WTC11 (cell line): ENCODE results near the gene GIGYF1. TPM values are rescaled to one million over a fixed set of nuclear protein-coding genes. Genes with fewer than 3 reads are reported as not detected.

Experiments used
- ATAC-seq: fragments of 200-7000 bp; cut with Tn5 transposase; 2 replicates; pipeline ENCODE4 v1.10.0; 2021; ENCODE audit warnings: mild to moderate bottlenecking, moderate library complexity
- CTCF ChIA-PET: fragments of 300-600 bp; sonication (Branson Sonifier 250); formaldehyde crosslinking; loops from one replicate; lab custom pipeline; 2021; ENCODE audit warnings: antibody characterized with exemption; lab: Charles Lee
- POLR2A ChIA-PET: fragments of 350-600 bp; sonication (Branson Sonifier 250); formaldehyde crosslinking; loops from one replicate; lab custom pipeline; 2021; ENCODE audit warnings: antibody characterized with exemption; lab: Charles Lee
- DNase-seq: peaks from one replicate; pipeline ENCODE4 v3.0.0; 2021; ENCODE audit warnings: low spot score
- H3K27ac Mint-ChIP-seq: 2 replicates; pipeline ENCODE4 v1.8.0; 2021; ENCODE audit warnings: mixed read lengths
- H3K27me3 Mint-ChIP-seq: 2 replicates; pipeline ENCODE4 v1.8.0; 2021; ENCODE audit warnings: low read depth, mild to moderate bottlenecking, moderate library complexity, mixed read lengths
- H3K36me3 Mint-ChIP-seq: 2 replicates; pipeline ENCODE4 v1.8.0; 2021; ENCODE audit warnings: mixed read lengths
- H3K4me1 Mint-ChIP-seq: 2 replicates; pipeline ENCODE4 v1.8.0; 2022; ENCODE audit warnings: mixed read lengths
- H3K4me3 Mint-ChIP-seq: 2 replicates; pipeline ENCODE4 v1.8.0; 2021; ENCODE audit warnings: mild to moderate bottlenecking, moderate library complexity, mixed read lengths
- H3K9me3 Mint-ChIP-seq: 2 replicates; pipeline ENCODE4 v1.8.0; 2021; ENCODE audit warnings: mixed read lengths
- FOXJ3 ChIP-seq: sonication (generic); formaldehyde crosslinking; IDR thresholded peaks from 2 replicates; pipeline ENCODE4 v1.9.0; 2021; ENCODE audit warnings: missing genetic modification reagents, mild to moderate bottlenecking, borderline replicate concordance
- FOXP4 ChIP-seq: sonication (generic); formaldehyde crosslinking; IDR thresholded peaks from 2 replicates; pipeline ENCODE4 v1.8.0; 2022; ENCODE audit warnings: mild to moderate bottlenecking, missing genetic modification reagents
- GTF2I ChIP-seq: fragments of 250-450 bp; sonication (Bioruptor Pico); conservative IDR thresholded peaks from 2 replicates; pipeline ENCODE4 v1.4.0; 2021; ENCODE audit warnings: mild to moderate bottlenecking
- NR3C1 ChIP-seq: sonication (generic); formaldehyde crosslinking; conservative IDR thresholded peaks from 2 replicates; pipeline ENCODE4 v1.8.1; 2023; ENCODE audit warnings: low read depth, mild to moderate bottlenecking, missing genetic modification reagents
- TCF7 ChIP-seq: sonication (generic); formaldehyde crosslinking; IDR thresholded peaks from 2 replicates; pipeline ENCODE4 v1.8.0; 2022; ENCODE audit warnings: mild to moderate bottlenecking, low read depth, missing genetic modification reagents, moderate library complexity
- ZBTB43 ChIP-seq: sonication (generic); formaldehyde crosslinking; IDR thresholded peaks from 2 replicates; pipeline ENCODE4 v1.8.1; 2023; ENCODE audit warnings: mild to moderate bottlenecking, missing genetic modification reagents
- ZNF281 ChIP-seq: sonication (generic); formaldehyde crosslinking; IDR thresholded peaks from 2 replicates; pipeline ENCODE4 v1.8.0; 2023; ENCODE audit warnings: mild to moderate bottlenecking, missing genetic modification reagents
- ZNF512 ChIP-seq: sonication (generic); formaldehyde crosslinking; IDR thresholded peaks from 2 replicates; pipeline ENCODE4 v1.8.1; 2022; ENCODE audit warnings: missing genetic modification reagents, borderline replicate concordance
- total RNA-seq: library from RNA; stranded (reverse); gene quantifications from 3 replicates; pipeline ENCODE4 v1.2.3, GENCODE V29; 2021
- TF ChIP-seq, protein P1 (sequence below): sonication (generic); formaldehyde crosslinking; IDR thresholded peaks from 2 replicates; pipeline ENCODE4 v1.8.1; 2022; ENCODE audit warnings: low read depth, missing genetic modification reagents, borderline replicate concordance
- TF ChIP-seq, protein P2 (sequence below): sonication (generic); formaldehyde crosslinking; conservative IDR thresholded peaks from 2 replicates; pipeline ENCODE4 v1.8.1; 2023; ENCODE audit warnings: mild to moderate bottlenecking, low read depth, missing genetic modification reagents, moderate library complexity
- TF ChIP-seq, protein P3 (sequence below): sonication (generic); formaldehyde crosslinking; conservative IDR thresholded peaks from 2 replicates; pipeline ENCODE4 v1.8.1; 2022; ENCODE audit warnings: mild to moderate bottlenecking, missing genetic modification reagents
- TF ChIP-seq, protein P4 (sequence below): fragments of 250-450 bp; sonication (Bioruptor Pico); IDR thresholded peaks from 2 replicates; pipeline ENCODE4 v1.9.0; 2021; ENCODE audit warnings: moderate library complexity, mild to moderate bottlenecking, inconsistent platforms, borderline replicate concordance

The GIGYF1 gene
- total RNA-seq, 1 experiment from 2014 or later = 130 TPM

GRCh38 chr7:100668069-100668449, 26.0 kb downstream of the GIGYF1 start (continued):
- TF ChIP-seq, protein P1, sequence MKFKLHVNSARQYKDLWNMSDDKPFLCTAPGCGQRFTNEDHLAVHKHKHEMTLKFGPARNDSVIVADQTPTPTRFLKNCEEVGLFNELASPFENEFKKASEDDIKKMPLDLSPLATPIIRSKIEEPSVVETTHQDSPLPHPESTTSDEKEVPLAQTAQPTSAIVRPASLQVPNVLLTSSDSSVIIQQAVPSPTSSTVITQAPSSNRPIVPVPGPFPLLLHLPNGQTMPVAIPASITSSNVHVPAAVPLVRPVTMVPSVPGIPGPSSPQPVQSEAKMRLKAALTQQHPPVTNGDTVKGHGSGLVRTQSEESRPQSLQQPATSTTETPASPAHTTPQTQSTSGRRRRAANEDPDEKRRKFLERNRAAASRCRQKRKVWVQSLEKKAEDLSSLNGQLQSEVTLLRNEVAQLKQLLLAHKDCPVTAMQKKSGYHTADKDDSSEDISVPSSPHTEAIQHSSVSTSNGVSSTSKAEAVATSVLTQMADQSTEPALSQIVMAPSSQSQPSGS = no peak
- TF ChIP-seq TCF7 (CRISPR knock-in tag) (no peak), FOXP4 (CRISPR knock-in tag) (no peak), ZNF512 (CRISPR knock-in tag) (no peak), GTF2I (CRISPR knock-in tag) (no peak), ZBTB43 (no peak)
- TF ChIP-seq, protein P2, sequence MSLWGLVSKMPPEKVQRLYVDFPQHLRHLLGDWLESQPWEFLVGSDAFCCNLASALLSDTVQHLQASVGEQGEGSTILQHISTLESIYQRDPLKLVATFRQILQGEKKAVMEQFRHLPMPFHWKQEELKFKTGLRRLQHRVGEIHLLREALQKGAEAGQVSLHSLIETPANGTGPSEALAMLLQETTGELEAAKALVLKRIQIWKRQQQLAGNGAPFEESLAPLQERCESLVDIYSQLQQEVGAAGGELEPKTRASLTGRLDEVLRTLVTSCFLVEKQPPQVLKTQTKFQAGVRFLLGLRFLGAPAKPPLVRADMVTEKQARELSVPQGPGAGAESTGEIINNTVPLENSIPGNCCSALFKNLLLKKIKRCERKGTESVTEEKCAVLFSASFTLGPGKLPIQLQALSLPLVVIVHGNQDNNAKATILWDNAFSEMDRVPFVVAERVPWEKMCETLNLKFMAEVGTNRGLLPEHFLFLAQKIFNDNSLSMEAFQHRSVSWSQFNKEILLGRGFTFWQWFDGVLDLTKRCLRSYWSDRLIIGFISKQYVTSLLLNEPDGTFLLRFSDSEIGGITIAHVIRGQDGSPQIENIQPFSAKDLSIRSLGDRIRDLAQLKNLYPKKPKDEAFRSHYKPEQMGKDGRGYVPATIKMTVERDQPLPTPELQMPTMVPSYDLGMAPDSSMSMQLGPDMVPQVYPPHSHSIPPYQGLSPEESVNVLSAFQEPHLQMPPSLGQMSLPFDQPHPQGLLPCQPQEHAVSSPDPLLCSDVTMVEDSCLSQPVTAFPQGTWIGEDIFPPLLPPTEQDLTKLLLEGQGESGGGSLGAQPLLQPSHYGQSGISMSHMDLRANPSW (CRISPR knock-in tag) = no peak

DNA sequence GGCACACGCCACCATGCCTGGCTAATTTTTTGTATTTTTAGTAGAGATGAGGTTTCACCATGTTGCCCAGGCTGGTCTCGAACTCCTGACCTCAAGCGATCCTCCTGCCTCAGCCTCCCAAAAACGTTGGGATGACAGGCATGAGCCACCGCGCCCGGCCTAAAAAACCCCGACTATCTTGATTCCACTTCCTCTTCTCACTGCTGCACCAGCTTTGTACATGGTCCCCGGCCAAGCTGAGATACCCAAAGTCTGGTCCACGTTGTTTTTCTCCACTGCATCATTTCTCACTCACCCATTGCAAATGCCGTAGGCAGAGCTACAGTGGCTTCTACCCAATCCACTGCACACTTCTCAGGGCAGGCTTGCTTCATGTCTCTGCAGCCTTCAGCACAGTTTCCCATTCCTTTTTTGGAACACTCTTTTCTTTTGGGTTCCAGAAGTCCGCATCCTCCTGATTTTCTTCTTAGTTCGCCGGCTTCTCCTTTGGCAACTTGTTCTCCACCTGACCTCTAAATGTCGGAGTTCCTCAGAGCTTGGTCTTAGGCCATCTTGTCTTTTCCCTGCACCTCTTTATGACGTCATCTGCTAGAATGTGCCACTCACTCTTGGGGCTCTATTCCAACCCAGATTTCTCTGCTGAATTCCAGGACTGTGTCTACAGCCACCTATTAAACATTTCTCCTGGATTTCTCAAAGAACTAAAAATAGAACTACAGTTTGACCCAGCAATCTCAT, 26.6 kb downstream of the GIGYF1 start:
- CTCF ChIA-PET = interaction anchor here (0.8 to 1.8 kb wide), 8 partner anchors 11 to 57 kb away, joined by 3 to 13 read pairs (median 4); partner anchors contain the start of genes ACTL6B, MOSPD3 and POP7

More for the DNA sequence above, 26.6 kb downstream of the GIGYF1 start:
- POLR2A ChIA-PET = no interaction called here
- TF ChIP-seq FOXJ3 (no peak), ZNF281 (CRISPR knock-in tag) (no peak), NR3C1 (CRISPR knock-in tag) (no peak)
- TF ChIP-seq, protein P3, sequence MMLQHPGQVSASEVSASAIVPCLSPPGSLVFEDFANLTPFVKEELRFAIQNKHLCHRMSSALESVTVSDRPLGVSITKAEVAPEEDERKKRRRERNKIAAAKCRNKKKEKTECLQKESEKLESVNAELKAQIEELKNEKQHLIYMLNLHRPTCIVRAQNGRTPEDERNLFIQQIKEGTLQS (CRISPR knock-in tag) = no peak
- TF ChIP-seq, protein P4, sequence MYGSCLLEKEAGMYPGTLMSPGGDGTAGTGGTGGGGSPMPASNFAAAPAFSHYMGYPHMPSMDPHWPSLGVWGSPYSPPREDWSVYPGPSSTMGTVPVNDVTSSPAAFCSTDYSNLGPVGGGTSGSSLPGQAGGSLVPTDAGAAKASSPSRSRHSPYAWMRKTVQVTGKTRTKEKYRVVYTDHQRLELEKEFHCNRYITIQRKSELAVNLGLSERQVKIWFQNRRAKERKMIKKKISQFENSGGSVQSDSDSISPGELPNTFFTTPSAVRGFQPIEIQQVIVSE (CRISPR knock-in tag) = no peak
- H3K4me1 Mint-ChIP-seq = peaks cover 5% of the 10 kb centered on the region
- no peaks in the 10 kb centered on the region for H3K36me3 Mint-ChIP-seq
- ATAC-seq = no peak
- peaks cover 53% of the 10 kb centered on the region for H3K27me3 Mint-ChIP-seq
- no peak for DNase-seq
- no peak overlapping the region; the same call in 1 of the 2 replicates for H3K27ac Mint-ChIP-seq
- H3K9me3 Mint-ChIP-seq = peaks cover 3% of the 10 kb centered on the region; the same call in 1 of the 2 replicates
- no peak overlapping the region for H3K4me3 Mint-ChIP-seq
